Adrenal gland (tissue), 12 donors: ENCODE data around the gene SUCLG1. TPM values are rescaled to one million over a fixed set of nuclear protein-coding genes. Genes with fewer than 3 reads are reported as not detected.

Experiments used
- DNase-seq, 7 donors: peaks; one replicate each; pipeline ENCODE4 v3.0.0-alpha.2; 2019 to 2020
- H3K27ac ChIP-seq, 5 donors: fragments of 200-600 bp; sonication (generic) in 4 of 5; 1 replicate in 3 of 5; 2 replicates in 2 of 5; pipeline versions ENCODE4 v1.5.1 to v1.8.0; 2016 to 2020; ENCODE audit warnings: mild to moderate bottlenecking in 1 of 5
- H3K27me3 ChIP-seq: fragments of 200-600 bp; 2 replicates; pipeline ENCODE4 v1.8.0; 2021
- H3K36me3 ChIP-seq, 2 donors: fragments of 200-600 bp; replicated peaks in 1 of 2; 1 replicate in 1 of 2; 2 replicates in 1 of 2; pipeline versions ENCODE4 v1.5.1 to v1.8.0; 2018 to 2022
- H3K4me1 ChIP-seq, 2 donors: fragments of 200-600 bp; replicated peaks in 1 of 2; 1 replicate in 1 of 2; 2 replicates in 1 of 2; pipeline versions ENCODE4 v1.5.1 to v1.8.0; 2018 to 2021
- H3K4me3 ChIP-seq, 4 donors: fragments of 200-600 bp; sonication (generic) in 3 of 4; one replicate each; pipeline ENCODE4 v1.5.1; 2016 to 2018
- H3K9me3 ChIP-seq, 3 donors: fragments of 200-600 bp; sonication (generic) in 1 of 3; replicated peaks in 1 of 3; 1 replicate in 2 of 3; 2 replicates in 1 of 3; pipeline versions ENCODE4 v1.5.1 to v1.8.0; 2016 to 2021
- POLR2A ChIP-seq, 2 donors: fragments of 450-650 bp; IDR thresholded peaks; one replicate each; pipeline ENCODE4 v1.6.1; 2017; ENCODE audit warnings: antibody characterized with exemption in 2 of 2, mild to moderate bottlenecking in 2 of 2, moderate library complexity in 1 of 2
- WGBS, 4 donors: extraction: QIAGEN DNeasy Blood & Tissue Kit in 2 of 4; methylation state at CpG; one replicate each; pipeline versions ENCODE4 v1.1.5 to v1.1.7; 2013 to 2017; 5-methylcytosine and 5-hydroxymethylcytosine counted together
- intact Hi-C, 2 donors: fragments of 100-400 bp; cut with DNase I; formaldehyde crosslinking; loops; one replicate each; pipeline versions ENCODE4 v1.14.1 to v1.15.0; 2022 to 2023
- polyA plus RNA-seq, 3 donors: library from polyadenylated mRNA; stranded (reverse); fragments of 200-250 nt in 2 of 3; fragments of 350-450 nt in 1 of 3; fragmentation: Illumina TruSeq in 1 of 3; extraction: RNeasy Lipid Tissue Mini Kit (QIAGEN cat#74804) in 1 of 3; gene quantifications; one replicate each; pipeline ENCODE4 v1.2.3, GENCODE V29; 2013 to 2014
- total RNA-seq, 9 donors: library from RNA; depleted of rRNA in 4 of 9; stranded (reverse); fragments of >200 nt in 4 of 9; fragments of 120-200 nt in 1 of 9; fragmentation: NEBNext Ultra II Directional in 1 of 9; extraction: Animal tissue kit (Norgen Biotek cat#: 25700) in 1 of 9; gene quantifications; one replicate each; pipeline versions ENCODE4 v1.1.0 to v1.2.4, GENCODE V29; 2013 to 2023
- TF ChIP-seq, protein P1 (sequence below), 6 experiments: fragments of 450-650 bp in 4 of 6; fragments of 200-600 bp in 2 of 6; sonication (generic) in 1 of 6; IDR thresholded peaks; 1 replicate in 5 of 6; 2 replicates in 1 of 6; pipeline versions ENCODE4 v1.5.1 to v1.8.0; 2016 to 2021; ENCODE audit warnings: antibody characterized with exemption in 6 of 6, mild to moderate bottlenecking in 2 of 6, moderate library complexity in 1 of 6
- donor health status: healthy with polysubstance abuse.
- donor health status: Bipolar disorder and iron deficiency.
- donor health status: DM: yes; HTN: yes; CAD: no.
- donor health status: DM: no; HTN: no; CAD: no.
- donor health status: DM: no; HTN: no; CAD: no.
- donor health status: DM: yes; HTN: yes; CAD: no.

Gene SUCLG1
- total and polyA plus RNA-seq, 12 donors: 42.5 to 270 (median 86.1) TPM

DNA sequence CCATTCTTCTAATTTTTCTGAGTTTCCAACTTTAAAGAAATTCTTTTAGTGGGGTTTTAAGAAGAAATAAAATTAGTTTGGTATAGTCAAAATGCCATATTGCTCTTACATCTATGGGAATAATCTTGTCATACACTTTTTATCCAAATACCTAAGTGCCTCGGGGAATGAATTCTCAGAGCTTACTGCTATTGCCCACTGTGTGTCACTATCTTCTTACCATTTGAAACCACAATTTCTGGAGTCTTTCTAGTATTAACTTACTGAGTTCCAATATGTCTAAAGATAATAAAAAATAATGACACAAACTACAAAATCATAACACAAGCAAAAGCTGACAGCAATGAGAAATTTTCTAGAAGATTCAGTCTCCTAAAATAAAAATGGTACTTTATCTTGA, 33.5 kb upstream of the SUCLG1 start:
- WGBS, 4 donors: 70 to 79% (median 73%) methylated on average over 1 of the region's 1 CpG
- Histone ChIP-seq H3K27ac (no peak overlapping the region), H3K27me3 (no peaks in the 10 kb centered on the region), H3K4me1 (no peaks in the 10 kb centered on the region), H3K36me3 (no peaks in the 10 kb centered on the region), H3K4me3 (no peak overlapping the region), H3K9me3 (no peaks in the 10 kb centered on the region)
- TF ChIP-seq POLR2A (IDR thresholded peaks at IDR 0.05): no peak
- TF ChIP-seq, protein P1, sequence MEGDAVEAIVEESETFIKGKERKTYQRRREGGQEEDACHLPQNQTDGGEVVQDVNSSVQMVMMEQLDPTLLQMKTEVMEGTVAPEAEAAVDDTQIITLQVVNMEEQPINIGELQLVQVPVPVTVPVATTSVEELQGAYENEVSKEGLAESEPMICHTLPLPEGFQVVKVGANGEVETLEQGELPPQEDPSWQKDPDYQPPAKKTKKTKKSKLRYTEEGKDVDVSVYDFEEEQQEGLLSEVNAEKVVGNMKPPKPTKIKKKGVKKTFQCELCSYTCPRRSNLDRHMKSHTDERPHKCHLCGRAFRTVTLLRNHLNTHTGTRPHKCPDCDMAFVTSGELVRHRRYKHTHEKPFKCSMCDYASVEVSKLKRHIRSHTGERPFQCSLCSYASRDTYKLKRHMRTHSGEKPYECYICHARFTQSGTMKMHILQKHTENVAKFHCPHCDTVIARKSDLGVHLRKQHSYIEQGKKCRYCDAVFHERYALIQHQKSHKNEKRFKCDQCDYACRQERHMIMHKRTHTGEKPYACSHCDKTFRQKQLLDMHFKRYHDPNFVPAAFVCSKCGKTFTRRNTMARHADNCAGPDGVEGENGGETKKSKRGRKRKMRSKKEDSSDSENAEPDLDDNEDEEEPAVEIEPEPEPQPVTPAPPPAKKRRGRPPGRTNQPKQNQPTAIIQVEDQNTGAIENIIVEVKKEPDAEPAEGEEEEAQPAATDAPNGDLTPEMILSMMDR (IDR thresholded peaks at IDR 0.05): no peak
- no peak for DNase-seq
- intact Hi-C loops: loop anchor here in 1 of 2 donors (10.0 kb wide), 2 partner anchors 142 to 792 kb away; no protein-coding TSS in a partner anchor

DNA sequence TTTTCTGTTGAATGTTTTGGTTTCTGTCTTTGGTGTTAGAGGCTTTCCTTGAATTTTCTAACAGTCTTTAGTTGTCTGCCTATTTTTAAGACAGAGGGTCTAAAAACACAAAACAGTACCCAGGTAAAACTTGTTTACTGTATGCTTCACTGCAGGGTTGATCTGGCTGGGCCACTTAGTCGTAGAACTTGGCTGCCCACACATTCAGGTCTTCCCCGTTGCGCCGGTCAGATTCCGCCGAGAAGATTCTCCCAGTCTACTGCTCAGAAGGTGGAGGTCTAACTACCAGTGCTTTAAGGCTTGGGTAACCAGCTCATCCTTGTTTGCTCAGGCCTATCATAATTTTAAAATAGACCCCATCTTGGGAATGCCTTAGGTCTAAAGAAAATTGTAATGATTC, 32.7 kb upstream of the SUCLG1 start:
- no peaks in the 10 kb centered on the region for H3K4me1 ChIP-seq
- intact Hi-C loops: loop anchor here in 1 of 2 donors (10.0 kb wide), 2 partner anchors 143 to 793 kb away; no protein-coding TSS in a partner anchor
- H3K9me3 ChIP-seq: no peaks in the 10 kb centered on the region
- H3K36me3 ChIP-seq: no peaks in the 10 kb centered on the region
- no peak overlapping the region for H3K4me3 ChIP-seq
- no peak for TF ChIP-seq POLR2A (IDR thresholded peaks at IDR 0.05)
- TF ChIP-seq, protein P1 (IDR thresholded peaks at IDR 0.05): no peak
- no peaks in the 10 kb centered on the region for H3K27me3 ChIP-seq
- H3K27ac ChIP-seq: no peak overlapping the region
- 85 to 93% (median 91%) methylated on average over 6 of the region's 6 CpGs for WGBS, 4 donors
- no peak for DNase-seq

- H3K36me3 ChIP-seq: no peaks in the 10 kb centered on the region
- 42 to 64% (median 44%) methylated on average over 2 of the region's 2 CpGs for WGBS, 4 donors
- H3K4me3 ChIP-seq: no peak overlapping the region
- no peak for TF ChIP-seq POLR2A (IDR thresholded peaks at IDR 0.05)
- TF ChIP-seq, protein P1 (IDR thresholded peaks at IDR 0.05): no peak
- H3K27me3 ChIP-seq: no peaks in the 10 kb centered on the region
- H3K4me1 ChIP-seq: no peaks in the 10 kb centered on the region
- no peak for DNase-seq
- H3K9me3 ChIP-seq: no peaks in the 10 kb centered on the region
- intact Hi-C loops: loop anchor here in 1 of 2 donors (10.0 kb wide), 2 partner anchors 144 to 794 kb away; no protein-coding TSS in a partner anchor
- H3K27ac ChIP-seq: no peak overlapping the region
These were observed 32.2 kb upstream of the SUCLG1 start for GRCh38 chr2:84491256-84491655.

- Histone ChIP-seq H3K27me3 (no peaks in the 10 kb centered on the region), H3K4me3 (no peak overlapping the region), H3K4me1 (no peaks in the 10 kb centered on the region), H3K9me3 (no peaks in the 10 kb centered on the region), H3K27ac (no peak overlapping the region), H3K36me3 (no peaks in the 10 kb centered on the region)
- TF ChIP-seq, protein P1 (IDR thresholded peaks at IDR 0.05): no peak
- TF ChIP-seq POLR2A (IDR thresholded peaks at IDR 0.05): no peak
- intact Hi-C loops: no loop called here
- no peak for DNase-seq
- WGBS, 4 donors: 42 to 64% (median 50%) methylated on average over 3 of the region's 3 CpGs
These were observed 28.4 kb upstream of the SUCLG1 start for GRCh38 chr2:84487298-84487996.
